HCT116 (cell line): ENCODE results near the gene SLC27A5. TPM values are rescaled to one million over a fixed set of nuclear protein-coding genes. Genes with fewer than 3 reads are reported as not detected.

Experiments used
- ATAC-seq: fragments of 200-7000 bp; cut with Tn5 transposase; 2 replicates; pipeline ENCODE4 v1.9.1; 2020; ENCODE audit warnings: mild to moderate bottlenecking, moderate library complexity
- BruUV-seq: library from RNA; stranded (reverse); fragments of 400-500 nt; replicated peaks from 2 replicates; lab custom pipeline; 2021; lab: Mats Ljungman, UMichigan
- CTCF ChIA-PET: fragments of 300-600 bp; sonication (Branson Sonifier 250); formaldehyde crosslinking; loops from one replicate; lab custom pipeline; 2021; ENCODE audit warnings: antibody characterized with exemption; lab: Charles Lee
- POLR2A ChIA-PET: fragments of 300-600, 350-600 bp; sonication (Branson Sonifier 250); formaldehyde crosslinking; loops from one replicate; lab custom pipeline; 2021; ENCODE audit warnings: antibody characterized with exemption; lab: Charles Lee
- RAD21 ChIA-PET, 2 experiments: fragments of 300-600 bp; sonication (Branson Sonifier 250); formaldehyde crosslinking; loops; one replicate each; lab custom pipeline; 2023; ENCODE audit warnings: low total read pairs in 2 of 2; ENCODE audit not compliant: uncharacterized antibody in 2 of 2, unreplicated experiment in 2 of 2, low non-redundant PET in 1 of 2; lab: Charles Lee
- DNase-seq: peaks from one replicate; pipeline ENCODE4 v3.0.0-alpha.2; 2010; ENCODE audit warnings: low read depth, low spot score
- H2AFZ ChIP-seq: fragments of 200-600 bp; shearing (Covaris generic), sonication (generic); 2 replicates; pipeline ENCODE4 v1.6.1; 2017; ENCODE audit warnings: low read depth, mixed run types, mixed read lengths, antibody characterized with exemption, low read length; ENCODE audit not compliant: poor library complexity, severe bottlenecking
- H3K27ac ChIP-seq: 2 replicates; pipeline ENCODE4 v1.5.1; 2012; ENCODE audit warnings: low read depth, low read length
- H3K27me3 ChIP-seq: fragments of 200-600 bp; sonication (generic); 2 replicates; pipeline ENCODE4 v1.6.1; 2016; ENCODE audit warnings: mixed run types, low read length, mixed read lengths; ENCODE audit not compliant: insufficient read depth
- H3K36me3 ChIP-seq, 2 experiments: fragments of 200-500 bp in 1 of 2; fragments of 200-600 bp in 1 of 2; sonication (Bioruptor generic) in 1 of 2; sonication (generic) in 1 of 2; 2 replicates each; pipeline versions ENCODE4 v1.5.1 to v1.6.1; 2014 to 2016; ENCODE audit warnings: low read length in 2 of 2, inconsistent platforms in 1 of 2, mixed read lengths in 1 of 2, mixed run types in 1 of 2; ENCODE audit not compliant: insufficient read depth in 2 of 2, control insufficient read depth in 1 of 2
- H3K4me1 ChIP-seq, 2 experiments: fragments of 200-600 bp in 1 of 2; sonication (generic) in 1 of 2; 2 replicates each; pipeline versions ENCODE4 v1.5.1 to v1.6.1; 2012 to 2017; ENCODE audit warnings: low read length in 2 of 2, inconsistent platforms in 1 of 2, mild to moderate bottlenecking in 1 of 2, mixed read lengths in 1 of 2, mixed run types in 1 of 2, moderate library complexity in 1 of 2; ENCODE audit not compliant: insufficient read depth in 2 of 2, control insufficient read depth in 1 of 2
- H3K4me2 ChIP-seq: fragments of 200-600 bp; sonication (generic); 2 replicates; pipeline ENCODE4 v1.6.1; 2017; ENCODE audit warnings: mixed run types, low read length, mixed read lengths
- H3K4me3 ChIP-seq, 2 experiments: fragments of 200-600 bp in 1 of 2; sonication (generic) in 1 of 2; replicated peaks in 1 of 2; 2 replicates each; pipeline ENCODE4 v1.5.1; 2011 to 2016; ENCODE audit warnings: low read length in 2 of 2, control low read depth in 1 of 2, low read depth in 1 of 2, mild to moderate bottlenecking in 1 of 2, mixed read lengths in 1 of 2, mixed run types in 1 of 2
- H3K79me2 ChIP-seq: fragments of 200-600 bp; sonication (generic); 2 replicates; pipeline ENCODE4 v1.6.1; 2017; ENCODE audit warnings: mild to moderate bottlenecking, mixed run types, low read length, moderate library complexity, mixed read lengths; ENCODE audit not compliant: insufficient read depth
- H3K9ac ChIP-seq: fragments of 200-600 bp; sonication (generic); 2 replicates; pipeline ENCODE4 v1.6.1; 2016; ENCODE audit warnings: low read length, mixed read lengths
- H3K9me2 ChIP-seq: fragments of 200-600 bp; sonication (generic), shearing (Covaris generic); 2 replicates; pipeline ENCODE4 v1.6.1; 2017; ENCODE audit warnings: mixed run types, mild to moderate bottlenecking, moderate library complexity; ENCODE audit not compliant: insufficient read depth
- H3K9me3 ChIP-seq, 2 experiments: fragments of 200-500 bp in 1 of 2; fragments of 200-600 bp in 1 of 2; sonication (Bioruptor generic) in 1 of 2; sonication (generic) in 1 of 2; 2 replicates each; pipeline ENCODE4 v1.6.1; 2014 to 2017; ENCODE audit warnings: low read length in 2 of 2, mixed read lengths in 2 of 2, inconsistent platforms in 1 of 2, low read depth in 1 of 2, mild to moderate bottlenecking in 1 of 2, mixed run types in 1 of 2, moderate library complexity in 1 of 2; ENCODE audit not compliant: control insufficient read depth in 1 of 2, insufficient read depth in 1 of 2
- H4K20me1 ChIP-seq: fragments of 200-600 bp; sonication (generic), shearing (Covaris generic); 2 replicates; pipeline ENCODE4 v1.6.1; 2017; ENCODE audit warnings: mixed run types, mild to moderate bottlenecking, moderate library complexity; ENCODE audit not compliant: insufficient read depth
- MAX ChIP-seq: IDR thresholded peaks from 2 replicates; pipeline ENCODE4 v1.6.1; 2012
- RAD21 ChIP-seq: IDR thresholded peaks from 2 replicates; pipeline ENCODE4 v1.6.1; 2012; ENCODE audit warnings: low read depth, mild to moderate bottlenecking
- TCF7L2 ChIP-seq: IDR thresholded peaks from 2 replicates; pipeline ENCODE4 v1.7.0; 2011; ENCODE audit warnings: borderline replicate concordance, inconsistent platforms; ENCODE audit not compliant: insufficient read depth, insufficient read length; ENCODE audit errors: extremely low read depth
- ZBTB33 ChIP-seq: IDR thresholded peaks from 2 replicates; pipeline ENCODE4 v1.6.1; 2011; ENCODE audit warnings: mild to moderate bottlenecking, low read length, moderate library complexity; ENCODE audit not compliant: insufficient replicate concordance; ENCODE audit errors: extremely low read depth
- intact Hi-C: fragments of 100-400 bp; cut with micrococcal nuclease; formaldehyde crosslinking; loops from 2 replicates; pipeline ENCODE4 v1.10.0; 2022
- total RNA-seq: library from RNA; stranded (reverse); gene quantifications from one replicate; pipeline ENCODE4 v1.2.1, GENCODE V29; 2021; ENCODE audit not compliant: unreplicated experiment
- TF ChIP-seq, protein P1 (sequence below): IDR thresholded peaks from 2 replicates; pipeline ENCODE4 v1.6.1; 2012; ENCODE audit warnings: low read depth

The SLC27A5 gene
- total RNA-seq, 1 experiment from 2014 or later = 27.1 TPM

DNA sequence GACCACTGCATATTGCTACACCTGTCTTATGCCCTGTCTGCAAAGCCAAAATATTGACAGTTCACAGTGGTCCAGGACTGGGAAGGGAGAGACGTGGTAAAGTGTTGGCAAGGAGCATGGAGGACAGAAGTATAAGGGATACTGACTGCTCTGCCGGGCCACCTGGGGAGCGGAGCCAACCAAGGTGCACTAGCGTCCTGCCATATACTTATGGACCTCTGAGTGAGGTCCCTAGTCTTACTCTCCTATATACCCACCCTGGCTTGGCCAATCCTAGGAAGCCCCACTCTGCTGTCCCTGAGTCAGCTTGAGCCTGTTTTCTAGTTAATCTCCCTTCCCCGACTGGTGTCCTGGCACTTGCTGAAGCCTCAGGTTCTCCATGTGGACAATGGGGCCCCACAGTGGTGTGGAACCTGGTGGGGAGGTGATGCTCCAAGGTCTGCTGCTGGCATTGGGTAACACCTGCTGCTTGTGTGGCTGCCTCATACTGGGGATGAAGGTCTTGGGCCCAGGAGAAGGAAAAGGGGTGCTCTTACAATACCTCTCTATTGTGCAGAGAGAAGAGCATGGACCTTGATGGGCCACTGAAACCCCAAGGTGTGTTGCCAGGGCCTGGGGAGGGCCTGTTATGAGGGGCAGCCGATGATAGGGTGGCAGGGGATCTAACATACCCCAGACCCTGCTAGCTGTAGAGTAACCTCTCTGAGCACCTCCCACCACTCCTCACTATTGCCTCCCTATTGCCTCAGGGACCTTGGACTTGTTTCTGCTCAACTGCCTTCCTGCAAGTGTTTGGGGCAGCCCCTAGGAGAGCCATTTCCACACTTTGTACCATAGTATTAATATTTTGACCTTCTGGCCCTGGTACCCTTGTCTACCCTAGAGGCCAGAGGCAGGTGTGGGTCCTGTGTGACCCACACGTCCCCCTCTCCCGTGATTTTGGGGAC, 25.3 kb upstream of the SLC27A5 start:
- H3K27ac ChIP-seq = no peak overlapping the region
- TF ChIP-seq, protein P1, sequence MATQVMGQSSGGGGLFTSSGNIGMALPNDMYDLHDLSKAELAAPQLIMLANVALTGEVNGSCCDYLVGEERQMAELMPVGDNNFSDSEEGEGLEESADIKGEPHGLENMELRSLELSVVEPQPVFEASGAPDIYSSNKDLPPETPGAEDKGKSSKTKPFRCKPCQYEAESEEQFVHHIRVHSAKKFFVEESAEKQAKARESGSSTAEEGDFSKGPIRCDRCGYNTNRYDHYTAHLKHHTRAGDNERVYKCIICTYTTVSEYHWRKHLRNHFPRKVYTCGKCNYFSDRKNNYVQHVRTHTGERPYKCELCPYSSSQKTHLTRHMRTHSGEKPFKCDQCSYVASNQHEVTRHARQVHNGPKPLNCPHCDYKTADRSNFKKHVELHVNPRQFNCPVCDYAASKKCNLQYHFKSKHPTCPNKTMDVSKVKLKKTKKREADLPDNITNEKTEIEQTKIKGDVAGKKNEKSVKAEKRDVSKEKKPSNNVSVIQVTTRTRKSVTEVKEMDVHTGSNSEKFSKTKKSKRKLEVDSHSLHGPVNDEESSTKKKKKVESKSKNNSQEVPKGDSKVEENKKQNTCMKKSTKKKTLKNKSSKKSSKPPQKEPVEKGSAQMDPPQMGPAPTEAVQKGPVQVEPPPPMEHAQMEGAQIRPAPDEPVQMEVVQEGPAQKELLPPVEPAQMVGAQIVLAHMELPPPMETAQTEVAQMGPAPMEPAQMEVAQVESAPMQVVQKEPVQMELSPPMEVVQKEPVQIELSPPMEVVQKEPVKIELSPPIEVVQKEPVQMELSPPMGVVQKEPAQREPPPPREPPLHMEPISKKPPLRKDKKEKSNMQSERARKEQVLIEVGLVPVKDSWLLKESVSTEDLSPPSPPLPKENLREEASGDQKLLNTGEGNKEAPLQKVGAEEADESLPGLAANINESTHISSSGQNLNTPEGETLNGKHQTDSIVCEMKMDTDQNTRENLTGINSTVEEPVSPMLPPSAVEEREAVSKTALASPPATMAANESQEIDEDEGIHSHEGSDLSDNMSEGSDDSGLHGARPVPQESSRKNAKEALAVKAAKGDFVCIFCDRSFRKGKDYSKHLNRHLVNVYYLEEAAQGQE = no peak
- no peak for TF ChIP-seq TCF7L2
- no peak for TF ChIP-seq MAX
- TF ChIP-seq RAD21 = no peak
- no peak for TF ChIP-seq ZBTB33
- TF ChIP-seq, all 23 proteins: peak for 0
- no peak for DNase-seq
- peaks cover 14% of the 10 kb centered on the region; the same call in 1 of the 2 replicates for H3K27me3 ChIP-seq
- H3K4me3 ChIP-seq = no peak overlapping the region
- RAD21 ChIA-PET = no interaction called here
- intact Hi-C loops = no loop called here
- POLR2A ChIA-PET = no interaction called here
- H3K9ac ChIP-seq = no peak overlapping the region
- CTCF ChIA-PET = no interaction called here
- no peak overlapping the region for H2AFZ ChIP-seq
- H3K9me2 ChIP-seq = no peaks in the 10 kb centered on the region
- no peaks in the 10 kb centered on the region for H3K36me3 ChIP-seq
- ATAC-seq = no peak
- H3K79me2 ChIP-seq = no peaks in the 10 kb centered on the region
- no peaks in the 10 kb centered on the region for H3K9me3 ChIP-seq
- BruUV-seq = no TSS peak
- no peak overlapping the region for H3K4me2 ChIP-seq
- no peaks in the 10 kb centered on the region for H4K20me1 ChIP-seq
- no peaks in the 10 kb centered on the region for H3K4me1 ChIP-seq
